HL-60 (cell line): ENCODE results near the gene PPP1R16B.
"Not testable (repeated sequence)": the region's sequence is repeated elsewhere in the genome, so short reads cannot be mapped to it uniquely, and the experiment has no call there.

Experiments used
- DNase-seq, 2 experiments: peaks; one replicate each; pipeline ENCODE4 v3.0.0-alpha.2; 2010 to 2020; ENCODE audit warnings: low read depth in 1 of 2, low spot score in 1 of 2
- H3K27ac ChIP-seq: fragments of 250-450 bp; sonication (Bioruptor Pico); replicated peaks from 2 replicates; pipeline ENCODE4 v1.5.1; 2020; ENCODE audit warnings: mild to moderate bottlenecking, moderate library complexity
- H3K27me3 ChIP-seq: fragments of 250-450 bp; sonication (Bioruptor Pico); 2 replicates; pipeline ENCODE4 v1.5.1; 2021; ENCODE audit warnings: mild to moderate bottlenecking, moderate library complexity; ENCODE audit not compliant: insufficient read depth, poor library complexity, severe bottlenecking
- H3K4me3 ChIP-seq: replicated peaks from 2 replicates; pipeline ENCODE4 v1.5.1; 2011; ENCODE audit warnings: mild to moderate bottlenecking, control low read depth, low read length; ENCODE audit not compliant: insufficient read depth
- GABPA ChIP-seq: IDR thresholded peaks from 2 replicates; pipeline ENCODE4 v1.6.1; 2012; ENCODE audit warnings: low read depth
- POLR2AphosphoS5 ChIP-seq: IDR thresholded peaks from 2 replicates; pipeline ENCODE4 v1.6.1; 2012; ENCODE audit warnings: low read depth
- SPI1 ChIP-seq: IDR thresholded peaks from 2 replicates; pipeline ENCODE4 v1.6.1; 2012; ENCODE audit warnings: low read depth, mild to moderate bottlenecking, borderline replicate concordance
- TF ChIP-seq, protein P1 (sequence below): IDR thresholded peaks from 2 replicates; pipeline ENCODE4 v1.6.1; 2012; ENCODE audit warnings: low read depth; ENCODE audit not compliant: insufficient replicate concordance
- TF ChIP-seq, protein P2 (sequence below): IDR thresholded peaks from one replicate; pipeline ENCODE4 v1.5.1; 2011; ENCODE audit warnings: low read length, control low read depth, inconsistent platforms; ENCODE audit not compliant: insufficient read depth

Gene PPP1R16B

GRCh38 chr20:38957235-38957876 lies 151.9 kb downstream of the PPP1R16B start:
- TF ChIP-seq POLR2AphosphoS5 (no peak), GABPA (no peak)
- TF ChIP-seq, protein P1, sequence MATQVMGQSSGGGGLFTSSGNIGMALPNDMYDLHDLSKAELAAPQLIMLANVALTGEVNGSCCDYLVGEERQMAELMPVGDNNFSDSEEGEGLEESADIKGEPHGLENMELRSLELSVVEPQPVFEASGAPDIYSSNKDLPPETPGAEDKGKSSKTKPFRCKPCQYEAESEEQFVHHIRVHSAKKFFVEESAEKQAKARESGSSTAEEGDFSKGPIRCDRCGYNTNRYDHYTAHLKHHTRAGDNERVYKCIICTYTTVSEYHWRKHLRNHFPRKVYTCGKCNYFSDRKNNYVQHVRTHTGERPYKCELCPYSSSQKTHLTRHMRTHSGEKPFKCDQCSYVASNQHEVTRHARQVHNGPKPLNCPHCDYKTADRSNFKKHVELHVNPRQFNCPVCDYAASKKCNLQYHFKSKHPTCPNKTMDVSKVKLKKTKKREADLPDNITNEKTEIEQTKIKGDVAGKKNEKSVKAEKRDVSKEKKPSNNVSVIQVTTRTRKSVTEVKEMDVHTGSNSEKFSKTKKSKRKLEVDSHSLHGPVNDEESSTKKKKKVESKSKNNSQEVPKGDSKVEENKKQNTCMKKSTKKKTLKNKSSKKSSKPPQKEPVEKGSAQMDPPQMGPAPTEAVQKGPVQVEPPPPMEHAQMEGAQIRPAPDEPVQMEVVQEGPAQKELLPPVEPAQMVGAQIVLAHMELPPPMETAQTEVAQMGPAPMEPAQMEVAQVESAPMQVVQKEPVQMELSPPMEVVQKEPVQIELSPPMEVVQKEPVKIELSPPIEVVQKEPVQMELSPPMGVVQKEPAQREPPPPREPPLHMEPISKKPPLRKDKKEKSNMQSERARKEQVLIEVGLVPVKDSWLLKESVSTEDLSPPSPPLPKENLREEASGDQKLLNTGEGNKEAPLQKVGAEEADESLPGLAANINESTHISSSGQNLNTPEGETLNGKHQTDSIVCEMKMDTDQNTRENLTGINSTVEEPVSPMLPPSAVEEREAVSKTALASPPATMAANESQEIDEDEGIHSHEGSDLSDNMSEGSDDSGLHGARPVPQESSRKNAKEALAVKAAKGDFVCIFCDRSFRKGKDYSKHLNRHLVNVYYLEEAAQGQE = no peak
- Histone ChIP-seq H3K27me3 (no peaks in the 10 kb centered on the region), H3K27ac (no peak overlapping the region), H3K4me3 (no peak overlapping the region)
- DNase-seq = no peak

- H3K27me3 ChIP-seq = no peaks in the 10 kb centered on the region
- no peak overlapping the region for H3K27ac ChIP-seq
- H3K4me3 ChIP-seq = no peak overlapping the region
- no peak for DNase-seq
- TF ChIP-seq GABPA = no peak
- TF ChIP-seq, protein P2, sequence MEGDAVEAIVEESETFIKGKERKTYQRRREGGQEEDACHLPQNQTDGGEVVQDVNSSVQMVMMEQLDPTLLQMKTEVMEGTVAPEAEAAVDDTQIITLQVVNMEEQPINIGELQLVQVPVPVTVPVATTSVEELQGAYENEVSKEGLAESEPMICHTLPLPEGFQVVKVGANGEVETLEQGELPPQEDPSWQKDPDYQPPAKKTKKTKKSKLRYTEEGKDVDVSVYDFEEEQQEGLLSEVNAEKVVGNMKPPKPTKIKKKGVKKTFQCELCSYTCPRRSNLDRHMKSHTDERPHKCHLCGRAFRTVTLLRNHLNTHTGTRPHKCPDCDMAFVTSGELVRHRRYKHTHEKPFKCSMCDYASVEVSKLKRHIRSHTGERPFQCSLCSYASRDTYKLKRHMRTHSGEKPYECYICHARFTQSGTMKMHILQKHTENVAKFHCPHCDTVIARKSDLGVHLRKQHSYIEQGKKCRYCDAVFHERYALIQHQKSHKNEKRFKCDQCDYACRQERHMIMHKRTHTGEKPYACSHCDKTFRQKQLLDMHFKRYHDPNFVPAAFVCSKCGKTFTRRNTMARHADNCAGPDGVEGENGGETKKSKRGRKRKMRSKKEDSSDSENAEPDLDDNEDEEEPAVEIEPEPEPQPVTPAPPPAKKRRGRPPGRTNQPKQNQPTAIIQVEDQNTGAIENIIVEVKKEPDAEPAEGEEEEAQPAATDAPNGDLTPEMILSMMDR = no peak
Measured at GRCh38 chr20:38957915-38958485, 152.5 kb downstream of the PPP1R16B start.

GRCh38 chr20:38960187-38960687 lies 154.7 kb downstream of the PPP1R16B start:
- not testable (repeated sequence) for H3K4me3 ChIP-seq

DNA sequence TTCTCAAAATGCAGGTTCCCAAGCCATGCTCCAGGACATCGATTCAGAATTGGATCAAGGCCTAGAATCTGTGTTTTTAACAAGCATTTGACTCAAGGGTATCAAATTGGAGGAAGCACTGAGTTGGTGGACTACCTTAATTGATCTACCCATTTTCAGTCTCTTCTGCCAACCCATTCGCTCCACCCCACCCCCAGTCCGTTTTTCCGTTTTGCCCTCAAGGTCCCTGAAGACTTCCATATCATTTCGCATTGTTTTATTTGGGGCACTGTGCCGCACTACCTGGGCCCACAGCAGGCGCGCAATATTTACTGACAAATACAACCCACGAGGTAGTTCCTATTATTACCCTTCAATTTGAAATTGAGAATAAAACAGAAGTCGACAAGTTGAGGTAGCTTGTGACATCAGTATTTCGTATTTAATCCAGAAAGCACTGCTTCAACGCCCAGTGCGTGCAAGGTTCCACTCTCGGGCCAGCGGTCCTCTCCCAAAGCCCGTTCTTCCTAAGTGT lies 156.1 kb downstream of the PPP1R16B start:
- peak in 1 of 2 experiments; percentile 25 for DNase-seq
- Histone ChIP-seq H3K27me3 (no peaks in the 10 kb centered on the region), H3K4me3 (peak overlapping the region; percentile 49), H3K27ac (peak overlapping the region; percentile 79)
- TF ChIP-seq GABPA (no peak), POLR2AphosphoS5 (no peak), SPI1 (no peak)
- TF ChIP-seq, protein P2 = no peak
- TF ChIP-seq, protein P1 = no peak

More at GRCh38 chr20:38960187-38960687, 154.7 kb downstream of the PPP1R16B start:
- DNase-seq, H3K27me3 ChIP-seq, H3K27ac ChIP-seq: not testable (repeated sequence)
